Suppressor macrophage treated with lipopolysaccharide for 4 hours (primary cell): Measurements from ENCODE around the gene MTFR2.
"Not testable (repeated sequence)": the region's sequence is repeated elsewhere in the genome, so short reads cannot be mapped to it uniquely, and the experiment has no call there.

Experiments used
- DNase-seq: peaks from one replicate; pipeline ENCODE4 v3.0.0-alpha.2; 2020

MTFR2 gene

GRCh38 chr6:136232701-136233100, 17.4 kb downstream of the MTFR2 start:
- no peak for DNase-seq

GRCh38 chr6:136230219-136230853, 19.8 kb downstream of the MTFR2 start:
- peak; percentile 20 for DNase-seq

- DNase-seq: peak; percentile 84
These were observed 21.3 kb downstream of the MTFR2 start for GRCh38 chr6:136228814-136229213.

- peak; percentile 45 for DNase-seq
These were observed 23.3 kb downstream of the MTFR2 start for GRCh38 chr6:136226674-136227377.

- peak; percentile 71 for DNase-seq
These were observed 24.0 kb downstream of the MTFR2 start for GRCh38 chr6:136226027-136226673.

GRCh38 chr6:136225496-136225895, 24.6 kb downstream of the MTFR2 start:
- DNase-seq: peak; percentile 37

GRCh38 chr6:136224974-136225373, 25.1 kb downstream of the MTFR2 start:
- DNase-seq: not testable (repeated sequence)

- DNase-seq: no peak
These were observed 33.4 kb downstream of the MTFR2 start for GRCh38 chr6:136216503-136217401.

- no peak for DNase-seq
These were observed 36.3 kb downstream of the MTFR2 start for GRCh38 chr6:136213853-136214252.

GRCh38 chr6:136213012-136213539, 37.0 kb downstream of the MTFR2 start:
- DNase-seq: no peak

- no peak for DNase-seq
These were observed 37.5 kb downstream of the MTFR2 start for GRCh38 chr6:136212608-136213007.

GRCh38 chr6:136210398-136211165, 39.5 kb downstream of the MTFR2 start:
- DNase-seq: no peak

GRCh38 chr6:136209496-136209895, 40.6 kb downstream of the MTFR2 start:
- no peak for DNase-seq

- DNase-seq: no peak
These were observed 41.3 kb downstream of the MTFR2 start for GRCh38 chr6:136208783-136209182.

GRCh38 chr6:136201732-136202131, 48.4 kb downstream of the MTFR2 start:
- no peak for DNase-seq

GRCh38 chr6:136192902-136193301, 57.2 kb downstream of the MTFR2 start:
- no peak for DNase-seq

- DNase-seq: no peak
These were observed 58.4 kb downstream of the MTFR2 start for GRCh38 chr6:136191606-136192312.

GRCh38 chr6:136189104-136189503, 61.0 kb downstream of the MTFR2 start:
- DNase-seq: no peak

GRCh38 chr6:136188486-136188885, 61.6 kb downstream of the MTFR2 start:
- no peak for DNase-seq

- DNase-seq: no peak
These were observed 63.7 kb downstream of the MTFR2 start for GRCh38 chr6:136186363-136186762.

GRCh38 chr6:136184738-136185137, 65.4 kb downstream of the MTFR2 start:
- DNase-seq: no peak
